GM21825 (cell line): ENCODE results near the gene PIGP.
A peak's percentile ranks its signal among the peaks of the same experiment; 100 is the strongest.
"Not testable (repeated sequence)": the region's sequence is repeated elsewhere in the genome, so short reads cannot be mapped to it uniquely, and the experiment has no call there.

Experiments
- ATAC-seq: cut with Tn5 transposase; IDR thresholded peaks from one replicate; pipeline ENCODE4 v1.9.1; 2021; ENCODE audit warnings: mild to moderate bottlenecking, moderate library complexity; ENCODE audit not compliant: unreplicated experiment

PIGP gene

DNA sequence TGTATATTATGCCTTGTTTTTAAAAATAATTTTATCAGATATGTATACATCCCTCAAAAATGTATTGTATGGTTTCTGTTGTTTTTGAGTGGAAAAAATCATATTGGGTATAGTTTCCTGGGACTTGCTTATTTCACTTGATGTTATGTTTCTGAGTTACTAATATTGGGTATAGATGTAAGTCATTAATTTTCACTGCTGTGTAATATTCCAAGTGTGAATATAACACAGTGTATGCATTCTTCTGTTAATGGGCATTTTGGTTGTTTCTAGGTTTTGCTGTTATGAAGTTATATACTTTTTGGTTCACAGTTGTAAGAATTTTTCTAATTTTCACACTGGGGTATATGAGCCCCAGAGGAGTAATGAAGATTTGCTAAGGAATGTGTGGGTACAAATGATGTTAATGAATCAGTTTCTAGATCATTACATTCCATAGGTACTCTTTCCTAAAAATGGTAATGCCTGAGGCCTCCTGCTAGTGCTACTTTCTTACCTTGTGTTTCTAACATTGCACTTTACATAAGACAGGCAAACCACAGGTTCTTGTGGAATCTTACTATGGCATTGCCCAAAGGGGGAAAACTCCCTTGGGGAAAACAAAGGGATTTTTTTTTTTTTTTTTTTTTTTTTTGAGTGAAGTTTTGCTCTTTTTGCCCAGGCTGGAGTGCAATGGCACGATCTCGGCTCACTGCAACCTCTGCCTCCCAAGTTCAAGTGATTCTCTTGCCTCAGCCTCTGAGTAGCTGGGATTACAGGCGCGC, 3.4 kb upstream of the PIGP start:
- ATAC-seq = no peak

DNA sequence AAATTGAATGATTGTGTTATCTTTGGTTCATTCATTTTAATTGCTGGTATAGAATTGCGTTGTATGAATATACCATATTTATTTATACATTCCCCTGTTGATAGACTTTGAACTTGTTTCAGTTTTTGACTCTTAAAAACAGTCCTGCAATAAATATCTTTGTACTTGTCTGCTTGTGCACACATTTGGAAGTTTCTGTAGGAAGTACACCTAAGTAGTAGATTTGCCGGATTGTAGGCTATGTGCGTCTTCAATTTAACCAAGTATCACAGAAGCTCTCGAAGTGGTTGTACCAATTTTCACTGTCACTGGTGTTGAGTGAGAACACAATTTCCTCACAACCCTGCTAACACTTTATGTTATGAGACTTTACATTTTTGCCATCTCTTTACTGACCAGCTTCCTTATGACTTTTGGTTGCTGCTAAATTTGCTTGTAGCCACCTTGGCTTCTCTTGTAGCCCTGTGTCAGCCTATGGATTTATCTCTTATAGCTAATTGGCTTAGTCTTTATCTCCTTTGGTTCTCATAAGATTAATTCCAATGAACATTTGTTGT, 2.4 kb upstream of the PIGP start:
- ATAC-seq = no peak

DNA sequence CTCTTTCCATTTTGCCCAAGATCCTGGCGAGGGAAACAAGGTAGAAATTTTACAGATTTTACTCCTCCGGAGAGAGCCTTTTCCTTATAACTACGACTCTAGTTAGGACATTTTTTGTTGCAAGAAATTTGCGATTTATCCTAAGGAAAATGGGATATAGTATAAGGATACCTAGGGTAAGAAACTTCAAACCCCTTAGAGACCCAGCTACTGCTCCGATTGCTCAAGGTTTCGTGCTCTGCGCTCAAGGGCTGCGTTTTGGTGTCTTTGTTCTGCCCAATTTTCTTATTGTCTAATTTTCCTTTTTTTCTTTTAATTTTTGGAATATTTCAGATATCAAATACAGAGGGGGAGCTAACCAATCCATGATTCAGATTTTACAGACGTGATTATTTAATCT, 1.7 kb upstream of the PIGP start:
- no peak for ATAC-seq

DNA sequence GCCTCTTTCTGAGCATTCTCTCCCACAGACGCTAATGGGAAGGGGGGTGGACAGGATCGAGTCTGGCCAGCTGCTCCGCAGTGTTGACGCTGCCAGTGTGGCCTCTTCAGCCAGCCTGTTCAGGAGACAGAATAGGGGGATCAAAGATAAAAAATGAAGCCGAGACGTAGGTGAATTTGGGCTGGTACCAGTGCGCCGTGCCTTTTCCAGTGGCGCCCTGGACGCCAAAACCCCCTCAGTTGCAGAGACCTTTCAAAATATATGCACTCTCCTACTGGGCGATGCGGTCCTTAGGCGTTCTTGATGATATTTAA, 1.3 kb upstream of the PIGP start:
- peak; percentile 6 for ATAC-seq

DNA sequence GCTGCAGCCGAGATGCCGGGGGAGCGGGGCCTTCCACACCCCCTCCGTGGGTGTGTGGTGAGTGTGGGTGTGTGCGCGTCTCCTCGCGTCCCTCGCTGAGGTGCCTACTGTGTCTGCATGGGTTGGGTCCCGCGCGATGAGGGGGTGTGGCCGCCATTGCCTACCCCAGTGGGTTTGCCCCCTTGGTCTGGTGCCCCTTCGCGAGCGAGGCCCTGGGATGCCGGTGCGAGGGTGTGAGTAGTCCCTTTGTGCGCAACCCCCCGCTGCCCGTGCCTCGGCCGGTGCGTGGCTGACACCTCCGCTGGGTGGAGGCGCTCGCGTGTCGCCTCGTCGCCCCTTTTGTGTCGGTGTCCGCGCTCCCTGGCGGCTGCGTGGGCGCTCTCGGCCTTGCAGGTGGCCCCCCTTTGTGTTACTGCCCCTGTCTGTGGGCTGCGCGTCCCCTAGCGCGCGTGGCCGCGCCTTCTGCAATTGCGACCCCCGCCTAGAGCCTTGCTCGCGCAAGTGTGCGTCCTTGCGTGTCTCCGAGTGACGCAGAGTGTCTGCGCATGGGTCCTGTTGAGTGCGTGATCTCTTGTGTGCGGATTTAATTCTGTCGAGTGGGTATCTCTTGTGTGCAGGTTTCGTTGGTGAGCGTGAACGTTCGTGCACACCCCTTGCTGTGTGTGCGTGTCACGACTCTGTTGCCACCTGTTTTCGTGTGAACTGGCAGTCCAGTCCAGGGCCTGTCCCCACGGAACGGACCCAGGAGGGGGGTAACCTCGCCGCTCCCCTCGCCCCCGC, 736 bp upstream of the PIGP start:
- peak; percentile 26 for ATAC-seq

DNA sequence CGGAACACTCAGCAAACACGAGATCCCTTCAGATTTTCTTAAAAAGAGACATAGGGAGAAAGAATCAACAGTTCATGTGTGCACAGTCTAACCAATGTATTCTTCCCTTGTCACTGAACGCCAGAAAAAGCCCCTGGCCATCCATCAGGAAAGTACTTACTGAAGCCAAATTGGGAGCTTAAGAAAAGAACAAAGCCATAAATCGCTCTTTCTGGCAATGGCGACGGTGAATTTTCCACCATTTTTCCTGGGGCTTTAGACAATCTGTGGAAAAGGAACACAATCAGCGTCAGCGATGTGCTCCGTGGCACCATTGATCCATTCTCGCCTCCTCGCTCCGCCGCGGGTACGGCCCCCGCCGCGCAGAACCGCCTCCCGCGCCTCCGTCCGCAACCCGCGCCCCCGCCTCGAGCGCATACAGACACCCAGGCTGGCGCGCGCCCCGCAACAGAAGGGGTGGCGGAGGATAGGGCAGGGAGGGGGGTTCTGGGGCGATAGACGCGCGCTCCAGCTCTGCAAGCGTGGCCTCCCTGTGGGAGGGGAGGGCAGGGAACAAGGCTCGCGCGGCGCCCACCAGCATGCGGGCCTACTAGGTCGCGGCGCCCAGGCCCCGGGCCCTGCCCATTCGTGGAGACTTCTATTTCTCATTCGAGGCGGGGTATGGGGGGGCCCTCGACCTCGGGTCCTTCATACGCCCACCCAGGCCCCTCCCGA, 440 bp downstream of the PIGP start:
- peak; percentile 40 for ATAC-seq

DNA sequence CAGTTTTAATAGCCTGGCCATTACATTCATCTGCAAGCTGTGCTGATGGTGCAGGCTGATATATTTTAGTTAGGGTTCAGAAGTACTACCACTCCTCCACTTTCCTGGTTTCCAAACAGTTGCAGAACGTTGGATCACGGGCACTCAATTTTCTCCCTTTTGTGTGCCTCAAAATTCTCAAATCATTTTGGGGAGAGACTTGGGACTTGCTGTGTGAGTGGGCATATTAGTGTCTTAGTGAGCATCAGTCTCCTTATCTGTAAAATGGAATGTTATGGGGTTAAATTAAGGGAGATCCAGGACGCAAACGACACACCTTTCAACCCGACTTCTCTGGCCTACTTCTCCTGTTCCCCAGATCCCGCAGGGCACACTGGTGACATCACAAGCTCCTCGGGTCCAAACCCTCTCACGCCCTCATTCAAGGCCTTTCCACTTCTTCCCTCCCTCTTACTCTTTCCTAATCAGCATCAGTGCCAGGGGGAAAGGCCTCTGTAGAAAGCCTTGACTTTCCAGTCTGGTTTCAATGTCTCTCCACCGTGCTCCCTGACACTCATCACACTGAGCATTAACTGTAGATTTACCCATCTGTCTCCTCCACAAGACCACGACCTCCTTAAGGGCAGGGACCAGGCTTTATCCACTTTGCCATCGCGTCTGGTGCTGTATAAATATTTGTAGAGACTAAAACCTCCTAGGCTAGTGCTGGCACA, 1.2 kb downstream of the PIGP start:
- no peak for ATAC-seq

DNA sequence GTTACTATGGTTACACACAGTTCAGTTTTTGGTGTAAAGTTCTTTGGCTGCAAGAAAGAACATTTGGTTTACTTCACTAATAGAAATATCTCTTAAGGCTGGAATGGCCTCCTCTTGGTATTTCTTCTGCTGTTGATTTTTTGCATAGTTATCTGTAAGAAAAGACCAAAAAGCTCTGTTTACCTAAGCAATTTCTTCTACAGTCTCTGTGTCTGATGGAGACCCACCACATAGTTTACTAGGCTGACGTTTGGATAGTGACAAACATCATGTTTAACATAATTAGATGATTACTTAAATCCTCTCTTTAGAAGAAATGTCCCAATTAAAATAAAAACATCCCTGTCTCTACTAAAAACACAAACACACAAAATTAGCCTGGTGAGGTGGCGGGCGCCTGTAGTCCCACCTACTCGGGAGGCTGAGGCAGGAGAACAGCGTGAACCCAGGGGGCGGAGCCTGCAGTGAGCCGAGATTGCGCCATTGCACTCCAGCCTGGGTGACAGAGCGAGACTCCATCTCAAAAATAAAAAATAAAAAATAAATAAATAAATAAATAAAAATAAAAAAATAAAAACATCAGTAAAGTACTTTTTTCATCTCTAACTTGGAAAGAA, 7.2 kb downstream of the PIGP start:
- no peak for ATAC-seq

DNA sequence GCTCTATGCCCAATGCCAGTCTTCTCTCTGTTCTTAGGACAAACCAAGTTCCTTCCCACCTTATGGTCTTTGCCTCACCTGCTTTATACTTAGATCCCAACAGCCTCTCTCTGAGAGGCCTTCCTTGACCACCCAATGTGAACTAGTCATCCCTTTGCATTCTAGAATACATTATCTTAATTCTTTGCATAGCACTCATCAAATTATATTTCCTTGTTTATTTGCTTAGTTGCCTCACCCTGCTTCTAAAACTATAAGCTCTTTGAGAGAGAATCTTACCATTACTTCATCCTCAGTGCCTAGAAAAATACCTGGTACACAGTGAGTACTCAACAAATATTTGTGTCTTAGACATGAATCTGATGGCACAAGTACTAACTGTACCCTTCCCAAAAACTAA, 8.0 kb downstream of the PIGP start:
- ATAC-seq = no peak

DNA sequence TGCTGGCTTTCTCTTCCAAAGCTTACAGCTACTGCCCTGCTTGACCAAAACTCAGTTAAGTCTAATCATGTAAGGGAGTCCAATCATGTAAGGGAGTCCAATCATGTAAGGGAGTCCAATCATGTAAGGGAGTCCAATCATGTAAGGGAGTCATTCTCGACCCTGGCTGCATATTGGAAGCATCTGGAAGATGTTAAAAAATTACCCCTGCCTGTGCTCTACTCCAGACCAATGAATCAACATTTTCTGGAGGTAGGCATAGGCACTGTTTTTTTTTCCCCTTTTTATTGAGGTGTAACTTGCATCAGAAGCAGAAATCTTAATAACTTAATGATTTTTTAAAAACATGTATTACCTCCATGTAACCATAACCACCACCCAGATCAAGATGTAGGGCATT, 9.4 kb downstream of the PIGP start:
- no peak for ATAC-seq

DNA sequence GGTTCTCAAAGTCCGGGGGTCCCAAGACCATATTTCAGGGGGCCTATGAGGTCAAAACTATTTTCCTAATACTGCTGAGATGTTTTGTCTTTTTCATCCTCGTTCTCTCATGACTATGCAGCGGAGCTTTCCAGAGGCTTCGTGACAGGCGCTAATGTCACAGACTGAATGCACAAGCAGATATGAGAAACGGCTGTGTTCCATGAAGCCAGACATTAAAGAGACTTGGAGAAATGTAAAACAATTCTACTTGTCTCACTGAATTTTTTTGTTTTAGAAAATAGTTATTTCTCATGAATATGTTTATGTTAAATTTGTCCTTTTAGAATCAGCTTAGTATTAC, 10.3 kb downstream of the PIGP start:
- ATAC-seq = no peak

DNA sequence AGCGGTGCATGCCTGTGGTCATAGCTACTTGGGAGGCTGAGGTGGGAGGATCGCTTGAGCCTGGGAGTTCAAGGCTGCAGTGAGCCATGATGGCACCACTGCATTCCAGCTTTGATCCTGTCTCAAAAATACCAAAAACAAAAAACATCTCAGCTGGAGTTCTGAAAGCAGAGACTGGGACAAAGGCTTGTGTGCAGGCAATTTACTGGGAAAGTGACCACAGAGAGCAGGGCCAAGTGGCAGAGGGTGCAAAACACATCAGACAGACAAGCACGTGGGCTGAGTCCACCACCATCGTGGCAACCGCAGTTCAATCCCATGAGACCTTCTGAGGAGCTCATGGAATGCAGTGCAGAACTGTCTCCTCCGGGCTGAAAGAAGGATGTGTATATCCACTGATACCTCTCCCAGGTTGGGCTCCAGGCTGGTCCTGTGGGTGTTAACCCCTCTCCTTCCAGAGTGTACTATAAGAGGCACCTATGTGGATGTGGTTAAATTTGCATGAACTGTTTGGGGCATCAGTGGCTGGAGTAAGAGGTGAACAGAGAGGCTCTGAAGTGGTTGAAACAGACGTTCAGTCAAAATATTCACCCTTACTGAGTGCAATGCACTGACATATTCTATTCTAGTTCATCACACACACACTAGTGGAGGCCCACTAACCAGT, 10.8 kb downstream of the PIGP start:
- ATAC-seq = no peak

DNA sequence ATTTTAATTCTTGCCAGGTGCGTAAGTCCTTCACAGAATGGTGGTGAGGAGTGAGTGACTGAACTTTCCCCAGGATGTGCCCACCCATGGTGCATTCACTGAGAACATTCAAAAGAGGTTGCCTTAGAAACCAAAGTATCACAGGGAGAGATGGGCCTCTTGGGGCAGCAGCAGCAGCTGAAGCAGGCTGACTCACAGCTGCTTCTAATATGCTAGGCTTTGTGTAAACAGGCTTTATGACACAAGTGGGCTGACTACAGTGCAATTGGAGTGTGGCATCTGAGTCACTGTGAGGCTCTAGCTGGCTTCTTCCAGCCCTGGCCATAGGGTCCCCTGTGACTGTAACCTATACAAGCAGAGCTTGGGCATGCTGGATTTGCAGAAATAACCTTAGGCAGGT, 12.6 kb downstream of the PIGP start:
- no peak for ATAC-seq

DNA sequence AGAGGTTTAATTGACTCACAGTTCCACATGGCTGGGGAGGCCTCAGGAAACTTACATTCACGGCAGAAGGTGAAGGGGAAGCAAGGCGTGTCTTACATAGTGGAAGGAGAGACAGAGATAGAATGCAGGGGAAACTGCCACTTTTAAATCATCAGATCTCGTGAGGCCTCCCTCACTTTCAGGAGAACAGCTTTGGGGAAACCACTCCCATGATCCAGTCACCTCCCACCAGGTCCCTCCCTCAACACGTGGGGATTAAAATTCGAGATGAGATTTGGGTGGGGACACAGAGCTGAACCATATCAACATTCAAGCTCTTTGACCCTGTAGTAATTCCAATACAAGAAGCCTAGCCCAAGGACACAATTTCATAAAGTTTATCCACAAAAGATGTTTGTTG, 13.7 kb downstream of the PIGP start:
- no peak for ATAC-seq

DNA sequence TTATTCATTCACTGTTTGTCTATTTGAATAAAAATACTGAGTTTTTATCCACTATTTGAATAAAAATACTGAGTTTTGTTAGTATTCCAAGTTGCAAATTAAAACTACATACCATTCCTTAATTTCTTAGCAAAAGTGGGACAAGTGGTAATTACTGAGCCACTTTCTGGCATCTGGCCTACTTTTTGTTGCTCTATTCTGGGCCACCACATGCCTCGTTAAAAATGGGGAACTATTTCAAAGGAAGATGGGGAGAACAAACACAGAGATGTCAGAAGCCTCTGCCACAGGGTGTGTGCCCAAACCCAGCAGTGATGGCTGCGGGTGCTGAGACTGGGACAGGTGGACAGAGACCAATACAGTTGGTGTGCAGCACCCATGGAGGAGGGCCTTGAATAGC, 14.6 kb downstream of the PIGP start:
- no peak for ATAC-seq

DNA sequence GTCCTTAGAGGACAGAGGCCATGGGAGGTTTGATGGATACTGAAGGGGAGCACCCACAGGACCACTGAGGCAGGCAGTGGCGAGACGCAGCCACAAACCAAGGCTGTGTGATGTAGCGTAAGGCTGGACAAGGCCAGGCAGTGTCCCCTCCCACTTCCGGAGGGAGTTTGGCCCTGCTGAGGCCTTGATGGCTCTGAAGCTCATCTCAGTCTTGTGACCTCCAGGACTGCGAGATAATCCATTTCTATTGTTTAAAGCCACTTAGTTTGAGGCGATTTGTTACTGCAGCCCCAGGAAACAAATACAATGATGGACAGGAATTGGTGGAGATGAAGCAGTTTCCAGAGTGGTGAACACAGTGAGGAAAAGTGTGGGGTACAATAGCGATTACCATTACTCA, 15.3 kb downstream of the PIGP start:
- no peak for ATAC-seq

DNA sequence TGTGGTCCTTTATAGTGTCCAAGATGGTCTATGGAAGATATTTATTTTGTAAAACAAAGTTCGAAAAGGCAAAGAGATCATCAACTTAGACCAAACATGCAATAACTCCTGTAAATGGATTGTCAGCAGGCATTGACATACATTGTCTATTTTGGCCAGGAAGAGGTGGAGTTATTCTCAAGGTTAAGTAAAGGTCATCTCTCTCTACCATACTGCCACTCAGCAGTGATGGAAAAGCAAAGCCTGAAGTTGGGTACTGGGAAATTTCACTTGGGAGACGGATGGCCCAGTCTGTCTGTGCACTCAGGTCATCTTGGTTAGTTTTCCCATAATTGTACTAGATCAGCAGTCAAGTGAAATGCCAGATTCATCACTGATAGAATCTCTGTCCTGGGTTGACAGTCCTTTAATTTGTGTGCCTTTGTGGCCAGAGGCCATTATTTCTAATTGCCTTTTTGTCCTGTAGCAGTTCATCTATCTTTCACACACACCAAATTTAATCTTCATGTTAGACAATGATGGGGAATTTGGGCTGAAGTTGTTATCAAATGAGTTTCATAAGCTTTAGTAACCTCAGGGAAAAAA, 17.5 kb downstream of the PIGP start:
- no peak for ATAC-seq

DNA sequence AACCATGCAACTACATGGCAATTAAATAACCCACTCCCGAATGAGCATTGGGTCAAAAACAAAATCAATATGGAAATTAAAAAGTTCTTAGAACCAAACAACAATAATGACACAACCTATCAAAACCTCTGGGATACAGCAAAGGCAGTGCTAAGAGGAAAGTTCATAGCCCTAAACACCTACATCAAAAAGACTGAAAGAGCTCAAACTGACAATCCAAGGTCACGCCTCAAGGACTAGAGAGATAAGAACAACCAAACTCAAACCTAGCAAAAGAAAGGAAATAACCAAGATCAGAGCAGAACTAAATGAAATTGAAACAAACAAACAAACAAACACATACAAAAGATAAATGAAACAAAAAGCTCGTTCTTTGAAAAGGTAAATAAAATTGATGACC, 23.1 kb downstream of the PIGP start:
- not testable (repeated sequence) for ATAC-seq

DNA sequence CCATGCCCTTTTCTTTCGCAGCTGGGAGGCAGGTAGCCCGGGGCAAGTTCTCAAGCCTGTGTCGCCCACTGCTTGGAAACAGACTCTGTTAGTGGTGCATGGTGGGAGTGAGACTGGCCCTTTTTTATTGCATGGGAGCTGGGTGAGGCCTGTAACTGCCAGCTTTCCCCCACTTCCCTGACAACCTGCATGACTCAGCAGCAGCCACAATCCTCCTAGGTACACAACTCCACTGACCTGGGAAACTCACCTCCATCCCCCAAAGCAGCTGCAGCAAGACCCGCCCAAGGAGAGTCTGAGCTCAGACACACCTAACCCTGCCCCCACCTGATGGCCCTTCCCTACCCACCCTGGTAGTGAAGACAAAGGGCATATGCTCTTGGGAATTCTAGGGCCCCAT, 25.8 kb downstream of the PIGP start:
- ATAC-seq = no peak

DNA sequence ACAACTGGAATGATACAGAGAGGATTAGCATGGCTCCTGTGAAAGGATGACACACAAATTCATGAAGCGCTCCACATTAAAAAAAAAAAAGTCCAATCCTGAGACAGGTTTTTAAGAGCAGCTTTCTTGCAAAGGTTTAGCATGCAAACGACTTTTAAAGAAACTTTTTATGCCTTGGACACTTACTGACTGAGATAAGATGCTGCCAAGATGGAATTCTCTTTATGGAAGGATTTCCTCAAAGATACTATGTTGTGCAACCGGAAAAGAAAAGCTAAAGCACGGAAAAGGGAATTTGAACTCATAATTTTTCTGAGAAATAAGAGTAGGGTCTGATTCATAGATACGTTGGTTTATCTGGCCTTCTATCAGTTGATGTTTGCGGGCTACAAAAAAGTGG, 27.3 kb downstream of the PIGP start:
- ATAC-seq = no peak
